ENCODE measurements around the gene TLCD3B.

DNA sequence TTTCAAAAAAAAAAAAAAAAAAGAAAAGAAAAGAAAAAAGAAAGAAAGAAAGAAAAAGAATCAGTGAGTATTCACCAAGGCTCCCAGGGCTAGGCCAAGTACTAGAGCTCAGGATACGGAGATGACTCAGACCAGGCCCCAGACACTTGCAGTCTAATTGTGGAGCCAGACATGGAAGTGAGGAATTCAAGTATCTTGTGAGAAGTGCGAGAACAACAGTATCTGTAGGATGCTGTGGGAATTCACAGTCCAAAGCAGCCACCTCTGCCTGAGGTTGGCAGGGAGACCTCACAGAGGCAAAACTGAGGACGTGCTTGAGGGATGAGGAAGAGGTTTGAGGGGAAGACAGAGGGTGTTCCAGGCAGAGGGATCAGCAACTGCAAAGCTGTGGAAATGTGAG lies 20.4 kb upstream of the TLCD3B start:
- TF ChIP-seq, protein P1, sequence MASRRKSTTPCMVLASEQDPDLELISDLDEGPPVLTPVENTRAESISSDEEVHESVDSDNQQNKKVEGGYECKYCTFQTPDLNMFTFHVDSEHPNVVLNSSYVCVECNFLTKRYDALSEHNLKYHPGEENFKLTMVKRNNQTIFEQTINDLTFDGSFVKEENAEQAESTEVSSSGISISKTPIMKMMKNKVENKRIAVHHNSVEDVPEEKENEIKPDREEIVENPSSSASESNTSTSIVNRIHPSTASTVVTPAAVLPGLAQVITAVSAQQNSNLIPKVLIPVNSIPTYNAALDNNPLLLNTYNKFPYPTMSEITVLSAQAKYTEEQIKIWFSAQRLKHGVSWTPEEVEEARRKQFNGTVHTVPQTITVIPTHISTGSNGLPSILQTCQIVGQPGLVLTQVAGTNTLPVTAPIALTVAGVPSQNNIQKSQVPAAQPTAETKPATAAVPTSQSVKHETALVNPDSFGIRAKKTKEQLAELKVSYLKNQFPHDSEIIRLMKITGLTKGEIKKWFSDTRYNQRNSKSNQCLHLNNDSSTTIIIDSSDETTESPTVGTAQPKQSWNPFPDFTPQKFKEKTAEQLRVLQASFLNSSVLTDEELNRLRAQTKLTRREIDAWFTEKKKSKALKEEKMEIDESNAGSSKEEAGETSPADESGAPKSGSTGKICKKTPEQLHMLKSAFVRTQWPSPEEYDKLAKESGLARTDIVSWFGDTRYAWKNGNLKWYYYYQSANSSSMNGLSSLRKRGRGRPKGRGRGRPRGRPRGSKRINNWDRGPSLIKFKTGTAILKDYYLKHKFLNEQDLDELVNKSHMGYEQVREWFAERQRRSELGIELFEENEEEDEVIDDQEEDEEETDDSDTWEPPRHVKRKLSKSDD (conservative IDR thresholded peaks at IDR 0.05; ENCODE audit: low read length): no peak
- no peak for TF ChIP-seq DPF2 (IDR thresholded peaks at IDR 0.05)
- no peak for TF ChIP-seq BDP1 (IDR thresholded peaks at IDR 0.05; ENCODE audit: insufficient read depth, insufficient read length)
- TF ChIP-seq, protein P2, sequence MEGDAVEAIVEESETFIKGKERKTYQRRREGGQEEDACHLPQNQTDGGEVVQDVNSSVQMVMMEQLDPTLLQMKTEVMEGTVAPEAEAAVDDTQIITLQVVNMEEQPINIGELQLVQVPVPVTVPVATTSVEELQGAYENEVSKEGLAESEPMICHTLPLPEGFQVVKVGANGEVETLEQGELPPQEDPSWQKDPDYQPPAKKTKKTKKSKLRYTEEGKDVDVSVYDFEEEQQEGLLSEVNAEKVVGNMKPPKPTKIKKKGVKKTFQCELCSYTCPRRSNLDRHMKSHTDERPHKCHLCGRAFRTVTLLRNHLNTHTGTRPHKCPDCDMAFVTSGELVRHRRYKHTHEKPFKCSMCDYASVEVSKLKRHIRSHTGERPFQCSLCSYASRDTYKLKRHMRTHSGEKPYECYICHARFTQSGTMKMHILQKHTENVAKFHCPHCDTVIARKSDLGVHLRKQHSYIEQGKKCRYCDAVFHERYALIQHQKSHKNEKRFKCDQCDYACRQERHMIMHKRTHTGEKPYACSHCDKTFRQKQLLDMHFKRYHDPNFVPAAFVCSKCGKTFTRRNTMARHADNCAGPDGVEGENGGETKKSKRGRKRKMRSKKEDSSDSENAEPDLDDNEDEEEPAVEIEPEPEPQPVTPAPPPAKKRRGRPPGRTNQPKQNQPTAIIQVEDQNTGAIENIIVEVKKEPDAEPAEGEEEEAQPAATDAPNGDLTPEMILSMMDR (IDR thresholded peaks at IDR 0.05 in 2 of 3, conservative IDR thresholded peaks at IDR 0.05 in 1 of 3; ENCODE audit: insufficient read depth in 2 of 3, low read depth in 1 of 3, low read length in 3 of 3): no peak
- TF ChIP-seq TOE1 (IDR thresholded peaks at IDR 0.05; ENCODE audit: borderline replicate concordance): no peak
- TF ChIP-seq TOE1 (CRISPR knock-in tag; IDR thresholded peaks at IDR 0.05; ENCODE audit: borderline replicate concordance, low read depth): no peak
- TF ChIP-seq HDGF (IDR thresholded peaks at IDR 0.05): no peak
- TF ChIP-seq NRF1 (conservative IDR thresholded peaks at IDR 0.05 in 1 of 2, IDR thresholded peaks at IDR 0.05 in 1 of 2): no peak
- TF ChIP-seq ZNF830 (CRISPR knock-in tag; IDR thresholded peaks at IDR 0.05): no peak
- TF ChIP-seq, protein P3, sequence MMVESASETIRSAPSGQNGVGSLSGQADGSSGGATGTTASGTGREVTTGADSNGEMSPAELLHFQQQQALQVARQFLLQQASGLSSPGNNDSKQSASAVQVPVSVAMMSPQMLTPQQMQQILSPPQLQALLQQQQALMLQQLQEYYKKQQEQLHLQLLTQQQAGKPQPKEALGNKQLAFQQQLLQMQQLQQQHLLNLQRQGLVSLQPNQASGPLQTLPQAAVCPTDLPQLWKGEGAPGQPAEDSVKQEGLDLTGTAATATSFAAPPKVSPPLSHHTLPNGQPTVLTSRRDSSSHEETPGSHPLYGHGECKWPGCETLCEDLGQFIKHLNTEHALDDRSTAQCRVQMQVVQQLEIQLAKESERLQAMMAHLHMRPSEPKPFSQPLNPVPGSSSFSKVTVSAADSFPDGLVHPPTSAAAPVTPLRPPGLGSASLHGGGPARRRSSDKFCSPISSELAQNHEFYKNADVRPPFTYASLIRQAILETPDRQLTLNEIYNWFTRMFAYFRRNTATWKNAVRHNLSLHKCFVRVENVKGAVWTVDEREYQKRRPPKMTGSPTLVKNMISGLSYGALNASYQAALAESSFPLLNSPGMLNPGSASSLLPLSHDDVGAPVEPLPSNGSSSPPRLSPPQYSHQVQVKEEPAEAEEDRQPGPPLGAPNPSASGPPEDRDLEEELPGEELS (CRISPR knock-in tag; IDR thresholded peaks at IDR 0.05; ENCODE audit: borderline replicate concordance): no peak
- no peak for TF ChIP-seq ARNT (IDR thresholded peaks at IDR 0.05)
- TF ChIP-seq, protein P4, sequence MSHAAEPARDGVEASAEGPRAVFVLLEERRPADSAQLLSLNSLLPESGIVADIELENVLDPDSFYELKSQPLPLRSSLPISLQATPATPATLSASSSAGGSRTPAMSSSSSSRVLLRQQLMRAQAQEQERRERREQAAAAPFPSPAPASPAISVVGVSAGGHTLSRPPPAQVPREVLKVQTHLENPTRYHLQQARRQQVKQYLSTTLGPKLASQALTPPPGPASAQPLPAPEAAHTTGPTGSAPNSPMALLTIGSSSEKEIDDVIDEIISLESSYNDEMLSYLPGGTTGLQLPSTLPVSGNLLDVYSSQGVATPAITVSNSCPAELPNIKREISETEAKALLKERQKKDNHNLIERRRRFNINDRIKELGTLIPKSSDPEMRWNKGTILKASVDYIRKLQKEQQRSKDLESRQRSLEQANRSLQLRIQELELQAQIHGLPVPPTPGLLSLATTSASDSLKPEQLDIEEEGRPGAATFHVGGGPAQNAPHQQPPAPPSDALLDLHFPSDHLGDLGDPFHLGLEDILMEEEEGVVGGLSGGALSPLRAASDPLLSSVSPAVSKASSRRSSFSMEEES (CRISPR knock-in tag; IDR thresholded peaks at IDR 0.05): no peak
- TF ChIP-seq, protein P5, sequence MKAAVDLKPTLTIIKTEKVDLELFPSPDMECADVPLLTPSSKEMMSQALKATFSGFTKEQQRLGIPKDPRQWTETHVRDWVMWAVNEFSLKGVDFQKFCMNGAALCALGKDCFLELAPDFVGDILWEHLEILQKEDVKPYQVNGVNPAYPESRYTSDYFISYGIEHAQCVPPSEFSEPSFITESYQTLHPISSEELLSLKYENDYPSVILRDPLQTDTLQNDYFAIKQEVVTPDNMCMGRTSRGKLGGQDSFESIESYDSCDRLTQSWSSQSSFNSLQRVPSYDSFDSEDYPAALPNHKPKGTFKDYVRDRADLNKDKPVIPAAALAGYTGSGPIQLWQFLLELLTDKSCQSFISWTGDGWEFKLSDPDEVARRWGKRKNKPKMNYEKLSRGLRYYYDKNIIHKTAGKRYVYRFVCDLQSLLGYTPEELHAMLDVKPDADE (conservative IDR thresholded peaks at IDR 0.05; ENCODE audit: control insufficient read depth, low read depth, low read length): no peak

Measured in K562 (cell line).